Measurements from ENCODE around the gene AKNA.

Gene AKNA

GRCh38 chr9:114355821-114356220 is 32.0 kb downstream of the AKNA start:
- Histone ChIP-seq H3K27me3 (ENCODE audit: control insufficient read depth, insufficient read depth, low read length) (no peaks in the 10 kb centered on the region), H3K36me3 (ENCODE audit: control insufficient read depth, insufficient read depth, low read length) (peaks cover 79% of the 10 kb centered on the region)

GRCh38 chr9:114351932-114352331 is 35.9 kb downstream of the AKNA start:
- Histone ChIP-seq H3K4me3 (ENCODE audit: low read depth, low read length) (no peak overlapping the region), H3K36me3 (ENCODE audit: control insufficient read depth, insufficient read depth, low read length) (peaks cover 69% of the 10 kb centered on the region), H3K9me3 (ENCODE audit: control insufficient read depth, insufficient read depth, low read length) (no peaks in the 10 kb centered on the region), H3K9ac (ENCODE audit: low read depth, low read length) (no peak overlapping the region), H3K4me1 (ENCODE audit: control insufficient read depth, insufficient read depth, low read length) (peaks cover 11% of the 10 kb centered on the region), H3K27me3 (ENCODE audit: control insufficient read depth, insufficient read depth, low read length) (no peaks in the 10 kb centered on the region), H3K27ac (ENCODE audit: low read depth, low read length) (no peak overlapping the region)

More at GRCh38 chr9:114355821-114356220, 32.0 kb downstream of the AKNA start:
- no peaks in the 10 kb centered on the region for H3K4me1 ChIP-seq (ENCODE audit: control insufficient read depth, insufficient read depth, low read length)
- H3K9ac ChIP-seq (ENCODE audit: low read depth, low read length) = no peak overlapping the region
- no peaks in the 10 kb centered on the region for H3K9me3 ChIP-seq (ENCODE audit: control insufficient read depth, insufficient read depth, low read length)
- no peak overlapping the region for H3K27ac ChIP-seq (ENCODE audit: low read depth, low read length)
- H3K4me3 ChIP-seq (ENCODE audit: low read depth, low read length) = no peak overlapping the region

GRCh38 chr9:114350636-114351401 is 37.0 kb downstream of the AKNA start:
- peaks cover 69% of the 10 kb centered on the region for H3K36me3 ChIP-seq (ENCODE audit: control insufficient read depth, insufficient read depth, low read length)
- H3K4me3 ChIP-seq (ENCODE audit: low read depth, low read length) = no peak overlapping the region
- H3K4me1 ChIP-seq (ENCODE audit: control insufficient read depth, insufficient read depth, low read length) = peaks cover 11% of the 10 kb centered on the region
- no peak overlapping the region for H3K27ac ChIP-seq (ENCODE audit: low read depth, low read length)
- no peaks in the 10 kb centered on the region for H3K27me3 ChIP-seq (ENCODE audit: control insufficient read depth, insufficient read depth, low read length)
- H3K9me3 ChIP-seq (ENCODE audit: control insufficient read depth, insufficient read depth, low read length) = no peaks in the 10 kb centered on the region
- H3K9ac ChIP-seq (ENCODE audit: low read depth, low read length) = no peak overlapping the region

DNA sequence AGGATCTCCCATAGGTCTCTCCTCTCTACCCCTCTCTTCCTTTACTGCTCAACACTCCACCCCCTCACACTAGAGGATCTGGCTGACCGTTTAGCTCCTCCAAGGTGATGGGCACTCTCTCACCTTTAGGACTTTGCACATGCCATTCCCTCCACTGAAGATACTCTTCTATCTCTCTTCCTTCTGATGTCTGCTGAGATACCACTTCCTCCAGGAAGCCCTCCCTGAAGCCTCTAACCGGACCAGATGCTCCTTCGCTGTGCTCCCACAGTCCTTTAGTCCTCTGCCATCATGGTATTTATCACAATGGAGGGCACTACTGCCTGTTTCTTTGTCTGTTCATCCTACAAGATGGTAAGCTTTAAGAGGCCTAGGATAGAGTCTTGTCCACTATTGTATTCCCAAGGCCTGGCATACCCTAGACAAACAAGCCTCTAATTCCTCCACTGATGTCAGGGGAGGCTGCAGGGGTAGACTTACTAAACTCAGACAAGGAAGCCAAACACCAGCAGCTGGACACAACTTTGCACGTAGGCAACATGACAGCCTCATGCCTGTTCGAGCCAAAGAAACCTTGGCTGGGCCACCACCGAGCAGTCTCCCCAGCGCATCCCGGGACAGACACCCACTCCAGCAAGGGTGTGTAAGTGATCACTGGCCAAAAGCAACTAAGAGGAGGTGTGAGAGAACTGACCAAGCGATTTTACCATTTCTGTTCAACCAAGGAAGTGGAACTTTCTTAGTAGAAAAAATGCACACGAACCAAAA is 37.9 kb downstream of the AKNA start:
- peaks cover 70% of the 10 kb centered on the region for H3K36me3 ChIP-seq (ENCODE audit: control insufficient read depth, insufficient read depth, low read length)
- no peak overlapping the region for H3K9ac ChIP-seq (ENCODE audit: low read depth, low read length)
- H3K27ac ChIP-seq (ENCODE audit: low read depth, low read length) = peak overlapping the region; percentile 76

DNA sequence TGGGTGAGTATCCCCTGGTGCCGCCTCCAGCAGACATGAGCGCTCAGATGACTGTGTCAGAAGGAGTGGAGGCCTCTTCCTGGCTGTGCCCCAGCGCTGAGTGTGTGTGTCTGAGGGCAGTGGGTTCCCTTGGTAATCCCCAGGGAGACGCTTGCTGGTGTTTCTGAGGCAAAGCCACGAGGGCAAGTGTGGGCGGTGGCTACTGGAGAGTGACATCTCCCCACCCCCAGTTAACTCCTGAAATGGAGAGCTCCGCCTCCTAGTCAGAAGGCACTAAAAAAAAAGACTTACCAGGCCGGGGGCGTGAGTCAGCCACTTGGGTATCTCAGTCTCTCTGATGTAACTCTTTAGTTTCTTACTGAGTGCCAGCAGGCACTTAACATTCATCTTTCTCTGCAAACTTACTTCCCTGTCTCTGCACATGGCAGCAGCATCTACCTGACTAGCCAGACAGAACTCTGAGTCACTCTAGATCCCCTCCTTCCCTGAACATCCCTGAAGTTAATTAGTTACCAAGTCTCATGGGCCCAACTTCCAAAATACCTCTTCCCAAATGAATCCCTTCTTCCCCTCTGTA is 38.8 kb downstream of the AKNA start:
- peaks cover 71% of the 10 kb centered on the region for H3K36me3 ChIP-seq (ENCODE audit: control insufficient read depth, insufficient read depth, low read length)
- H3K27me3 ChIP-seq (ENCODE audit: control insufficient read depth, insufficient read depth, low read length) = no peaks in the 10 kb centered on the region
- H3K9me3 ChIP-seq (ENCODE audit: control insufficient read depth, insufficient read depth, low read length) = no peaks in the 10 kb centered on the region
- H3K9ac ChIP-seq (ENCODE audit: low read depth, low read length) = 0 out of 2 replicates have a peak overlapping the region, but pooled peaks have one; percentile 18
- peaks cover 11% of the 10 kb centered on the region for H3K4me1 ChIP-seq (ENCODE audit: control insufficient read depth, insufficient read depth, low read length)
- H3K27ac ChIP-seq (ENCODE audit: low read depth, low read length) = peak overlapping the region; percentile 76
- no peak overlapping the region for H3K4me3 ChIP-seq (ENCODE audit: low read depth, low read length)

More for the DNA sequence above, 37.9 kb downstream of the AKNA start:
- Histone ChIP-seq H3K27me3 (ENCODE audit: control insufficient read depth, insufficient read depth, low read length) (no peaks in the 10 kb centered on the region), H3K4me3 (ENCODE audit: low read depth, low read length) (no peak overlapping the region), H3K9me3 (ENCODE audit: control insufficient read depth, insufficient read depth, low read length) (no peaks in the 10 kb centered on the region), H3K4me1 (ENCODE audit: control insufficient read depth, insufficient read depth, low read length) (peaks cover 11% of the 10 kb centered on the region)

DNA sequence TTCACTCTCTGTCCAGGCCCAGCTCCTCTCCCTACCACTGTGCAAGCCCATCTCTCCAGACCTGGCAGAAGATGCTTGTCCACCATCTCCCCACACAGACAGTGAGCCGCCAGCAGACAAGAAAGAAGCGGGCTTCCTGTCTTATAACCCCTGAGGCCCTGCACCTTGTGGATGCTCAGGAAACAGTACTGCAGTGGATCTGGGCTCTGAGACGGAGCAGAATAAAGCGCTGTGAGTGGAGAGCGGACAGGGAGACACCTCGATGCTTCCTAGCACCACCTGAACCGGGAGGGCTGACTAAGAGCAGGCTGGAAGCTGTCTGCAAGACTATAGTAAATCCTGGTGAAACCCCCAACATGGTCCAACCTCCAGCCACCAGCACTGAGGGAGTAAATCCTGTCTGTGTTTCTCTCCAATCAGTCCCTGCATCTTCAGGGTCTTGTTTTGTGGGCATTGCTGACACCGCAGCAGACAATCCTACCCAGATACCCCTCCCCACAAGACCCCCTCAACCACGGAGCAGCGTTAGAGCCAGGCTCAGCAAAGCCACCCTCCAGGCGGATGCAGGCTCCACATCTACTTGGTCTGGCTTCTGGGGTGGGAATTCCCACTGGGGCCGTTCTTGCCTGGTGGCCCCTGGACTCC is 39.4 kb downstream of the AKNA start:
- H3K27me3 ChIP-seq (ENCODE audit: control insufficient read depth, insufficient read depth, low read length) = no peaks in the 10 kb centered on the region
- H3K9ac ChIP-seq (ENCODE audit: low read depth, low read length) = no peak overlapping the region
- H3K4me3 ChIP-seq (ENCODE audit: low read depth, low read length) = no peak overlapping the region
- peaks cover 73% of the 10 kb centered on the region for H3K36me3 ChIP-seq (ENCODE audit: control insufficient read depth, insufficient read depth, low read length)
- H3K9me3 ChIP-seq (ENCODE audit: control insufficient read depth, insufficient read depth, low read length) = no peaks in the 10 kb centered on the region
- H3K27ac ChIP-seq (ENCODE audit: low read depth, low read length) = peak overlapping the region; percentile 37
- H3K4me1 ChIP-seq (ENCODE audit: control insufficient read depth, insufficient read depth, low read length) = peaks cover 11% of the 10 kb centered on the region

- Histone ChIP-seq H3K4me1 (ENCODE audit: control insufficient read depth, insufficient read depth, low read length) (peaks cover 11% of the 10 kb centered on the region), H3K9ac (ENCODE audit: low read depth, low read length) (no peak overlapping the region), H3K9me3 (ENCODE audit: control insufficient read depth, insufficient read depth, low read length) (no peaks in the 10 kb centered on the region), H3K27me3 (ENCODE audit: control insufficient read depth, insufficient read depth, low read length) (no peaks in the 10 kb centered on the region), H3K4me3 (ENCODE audit: low read depth, low read length) (no peak overlapping the region), H3K27ac (ENCODE audit: low read depth, low read length) (no peak overlapping the region), H3K36me3 (ENCODE audit: control insufficient read depth, insufficient read depth, low read length) (peaks cover 75% of the 10 kb centered on the region)
These were observed 40.1 kb downstream of the AKNA start for GRCh38 chr9:114347675-114348074.

- no peak overlapping the region for H3K9ac ChIP-seq (ENCODE audit: low read depth, low read length)
- H3K27me3 ChIP-seq (ENCODE audit: control insufficient read depth, insufficient read depth, low read length) = no peaks in the 10 kb centered on the region
- peaks cover 11% of the 10 kb centered on the region for H3K4me1 ChIP-seq (ENCODE audit: control insufficient read depth, insufficient read depth, low read length)
- no peaks in the 10 kb centered on the region for H3K9me3 ChIP-seq (ENCODE audit: control insufficient read depth, insufficient read depth, low read length)
- H3K27ac ChIP-seq (ENCODE audit: low read depth, low read length) = no peak overlapping the region
- H3K4me3 ChIP-seq (ENCODE audit: low read depth, low read length) = no peak overlapping the region
- peaks cover 70% of the 10 kb centered on the region for H3K36me3 ChIP-seq (ENCODE audit: control insufficient read depth, insufficient read depth, low read length)
These were observed 41.6 kb downstream of the AKNA start for GRCh38 chr9:114346146-114346545.

GRCh38 chr9:114345493-114346065 is 42.2 kb downstream of the AKNA start:
- Histone ChIP-seq H3K27me3 (ENCODE audit: control insufficient read depth, insufficient read depth, low read length) (no peaks in the 10 kb centered on the region), H3K27ac (ENCODE audit: low read depth, low read length) (no peak overlapping the region), H3K4me3 (ENCODE audit: low read depth, low read length) (no peak overlapping the region), H3K4me1 (ENCODE audit: control insufficient read depth, insufficient read depth, low read length) (peaks cover 11% of the 10 kb centered on the region), H3K36me3 (ENCODE audit: control insufficient read depth, insufficient read depth, low read length) (peaks cover 72% of the 10 kb centered on the region), H3K9me3 (ENCODE audit: control insufficient read depth, insufficient read depth, low read length) (no peaks in the 10 kb centered on the region), H3K9ac (ENCODE audit: low read depth, low read length) (no peak overlapping the region)

- Histone ChIP-seq H3K4me3 (ENCODE audit: low read depth, low read length) (no peak overlapping the region), H3K9ac (ENCODE audit: low read depth, low read length) (no peak overlapping the region), H3K9me3 (ENCODE audit: control insufficient read depth, insufficient read depth, low read length) (no peaks in the 10 kb centered on the region), H3K27ac (ENCODE audit: low read depth, low read length) (no peak overlapping the region), H3K4me1 (ENCODE audit: control insufficient read depth, insufficient read depth, low read length) (peaks cover 11% of the 10 kb centered on the region), H3K27me3 (ENCODE audit: control insufficient read depth, insufficient read depth, low read length) (no peaks in the 10 kb centered on the region), H3K36me3 (ENCODE audit: control insufficient read depth, insufficient read depth, low read length) (peaks cover 70% of the 10 kb centered on the region)
These were observed 43.1 kb downstream of the AKNA start for GRCh38 chr9:114344692-114345091.
